Activated CD8-positive, alpha-beta memory T cell treated with anti-CD3 and anti-CD28 coated beads for 4 hours (primary cell): Measurements from ENCODE around the gene SLC6A19.

Experiments used
- DNase-seq, 2 donors: peaks; one replicate each; pipeline ENCODE4 v3.0.0-alpha.2; 2020; ENCODE audit warnings: low read depth in 2 of 2

Gene SLC6A19

GRCh38 chr5:1195439-1195838 is 6.0 kb upstream of the SLC6A19 start:
- DNase-seq: no peak

GRCh38 chr5:1195916-1196315 is 5.5 kb upstream of the SLC6A19 start:
- DNase-seq: no peak

GRCh38 chr5:1196562-1196961 is 4.8 kb upstream of the SLC6A19 start:
- no peak for DNase-seq

GRCh38 chr5:1197876-1198666 is 3.3 kb upstream of the SLC6A19 start:
- DNase-seq: no peak

GRCh38 chr5:1199340-1199648 is 2.1 kb upstream of the SLC6A19 start:
- no peak for DNase-seq

GRCh38 chr5:1199649-1200494 is 1.5 kb upstream of the SLC6A19 start:
- DNase-seq: no peak

GRCh38 chr5:1200495-1201326 is 684 bp upstream of the SLC6A19 start:
- DNase-seq: no peak

DNA sequence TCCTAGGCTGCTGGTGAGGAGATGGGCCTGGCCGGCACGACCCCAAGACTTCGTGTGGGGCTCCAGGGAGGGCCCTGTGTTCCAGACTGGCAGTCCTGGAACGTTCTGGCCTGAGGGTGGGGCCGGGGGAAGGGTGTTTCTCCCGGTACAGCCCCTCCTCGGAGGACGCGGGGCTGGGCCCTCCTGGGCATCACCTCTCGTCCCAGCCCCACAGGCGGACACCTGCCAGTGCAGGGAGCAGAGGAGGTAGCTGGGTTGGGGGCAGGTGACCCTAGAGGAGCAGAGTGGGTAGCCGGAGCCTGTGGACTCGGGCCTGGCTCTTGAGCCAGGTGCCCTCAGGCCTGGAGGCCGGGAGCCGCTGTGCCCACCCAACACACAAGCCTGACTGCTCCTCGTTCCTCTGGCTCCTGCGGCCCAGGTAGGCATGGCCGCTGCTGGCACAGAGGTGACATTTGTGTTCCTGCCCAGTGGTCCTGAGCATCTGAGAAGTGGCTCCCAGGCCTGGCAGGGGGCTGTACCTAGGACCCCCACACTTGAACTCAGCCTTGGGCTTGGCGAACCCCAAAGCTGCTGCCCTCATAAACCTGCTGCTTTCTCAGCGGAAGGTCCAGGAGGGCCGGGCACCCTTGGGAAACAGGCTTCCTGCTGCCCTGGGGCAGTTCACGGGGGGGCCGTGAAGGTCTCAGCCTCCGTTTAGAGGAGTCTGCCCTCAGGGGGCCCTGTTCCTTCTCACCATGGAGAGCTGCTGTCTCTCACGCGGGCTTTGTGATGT is 817 bp downstream of the SLC6A19 start:
- DNase-seq: no peak

DNA sequence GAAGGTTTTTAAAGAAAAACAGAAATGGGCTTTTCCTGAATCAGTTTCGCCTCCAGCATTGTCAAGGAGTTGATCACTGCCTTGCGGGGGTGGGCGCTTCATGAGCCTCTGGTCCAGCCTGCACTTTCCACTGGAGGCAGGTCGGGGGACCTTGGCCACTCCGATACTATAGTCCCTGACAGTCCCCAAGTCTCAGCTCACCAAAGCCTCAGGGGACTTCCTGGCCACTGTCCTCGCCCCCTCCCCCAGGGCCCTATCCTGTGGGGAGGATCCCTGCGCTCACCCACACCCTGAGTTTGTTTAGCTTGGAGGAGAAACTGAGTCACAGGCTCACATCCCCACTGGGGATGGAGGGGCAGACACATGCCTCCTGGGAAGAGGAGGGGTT is 1.4 kb downstream of the SLC6A19 start:
- no peak for DNase-seq

- no peak for DNase-seq
Measured at GRCh38 chr5:1203311-1203967, 2.0 kb downstream of the SLC6A19 start.

DNA sequence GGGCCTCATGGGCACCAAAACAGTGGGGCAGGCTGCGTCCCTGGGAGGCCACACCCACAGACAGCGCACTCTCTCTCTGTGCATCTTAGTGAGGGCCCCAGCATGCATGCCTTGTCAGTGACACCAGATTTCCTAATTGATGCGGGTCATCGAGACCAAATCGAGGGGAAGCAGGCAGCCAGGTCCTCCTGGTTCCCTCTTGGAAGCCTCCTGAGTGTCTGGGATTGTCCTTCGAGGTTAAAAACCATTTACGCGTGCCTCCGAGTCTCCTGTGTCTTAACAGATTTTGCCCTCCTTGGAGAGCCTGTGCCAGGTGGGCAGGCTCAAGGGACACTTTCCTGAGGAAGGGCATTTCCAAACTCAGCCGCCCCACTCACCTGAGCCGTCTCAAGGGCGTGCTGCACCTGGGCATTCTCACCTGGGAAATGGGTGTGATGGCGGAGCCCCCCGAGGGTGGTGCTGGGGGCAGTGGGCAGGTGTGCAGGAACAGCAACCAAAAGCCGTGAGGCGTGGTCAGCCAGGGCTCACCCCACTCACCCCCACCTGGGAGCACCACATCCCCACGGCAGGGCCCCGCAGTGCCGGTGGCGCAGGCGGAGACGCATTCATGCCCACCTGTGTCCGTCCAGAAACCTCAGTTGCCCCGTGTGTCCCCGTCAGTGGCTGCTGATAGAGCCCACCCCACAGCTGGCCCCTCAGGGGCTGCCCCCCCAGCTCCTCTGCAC is 2.7 kb downstream of the SLC6A19 start:
- DNase-seq: no peak

DNA sequence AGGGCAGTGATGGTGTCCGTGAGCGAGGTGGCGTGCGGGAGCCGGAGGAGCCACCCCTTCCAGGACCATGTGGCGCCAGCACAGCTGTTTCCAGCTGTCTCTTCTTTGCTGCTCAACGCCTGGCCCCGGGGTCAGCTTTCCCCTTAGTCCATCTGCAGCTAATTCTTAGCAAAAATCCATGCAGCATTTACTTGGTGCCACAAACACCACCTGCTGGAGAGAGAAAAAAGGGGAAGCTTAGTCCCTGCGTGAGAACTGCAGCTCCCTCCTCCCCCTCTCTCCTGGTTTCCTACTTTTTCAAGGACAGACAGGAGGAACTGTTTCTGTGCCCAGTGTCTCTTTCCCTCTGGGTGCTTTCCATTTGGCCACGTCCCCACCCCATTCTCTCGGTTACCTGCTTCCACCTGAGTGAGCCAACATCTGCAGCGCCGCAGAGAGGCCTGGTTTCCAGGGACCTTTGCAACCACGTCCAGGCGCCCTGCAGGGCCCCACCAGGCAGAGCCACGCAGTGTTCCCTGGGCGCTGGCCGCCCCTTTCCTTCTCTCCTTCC is 3.4 kb downstream of the SLC6A19 start:
- no peak for DNase-seq

GRCh38 chr5:1205255-1206180 is 4.1 kb downstream of the SLC6A19 start:
- no peak for DNase-seq

- no peak for DNase-seq
Measured at GRCh38 chr5:1206521-1207412, 5.4 kb downstream of the SLC6A19 start.

GRCh38 chr5:1207555-1207954 is 6.2 kb downstream of the SLC6A19 start:
- no peak for DNase-seq

DNA sequence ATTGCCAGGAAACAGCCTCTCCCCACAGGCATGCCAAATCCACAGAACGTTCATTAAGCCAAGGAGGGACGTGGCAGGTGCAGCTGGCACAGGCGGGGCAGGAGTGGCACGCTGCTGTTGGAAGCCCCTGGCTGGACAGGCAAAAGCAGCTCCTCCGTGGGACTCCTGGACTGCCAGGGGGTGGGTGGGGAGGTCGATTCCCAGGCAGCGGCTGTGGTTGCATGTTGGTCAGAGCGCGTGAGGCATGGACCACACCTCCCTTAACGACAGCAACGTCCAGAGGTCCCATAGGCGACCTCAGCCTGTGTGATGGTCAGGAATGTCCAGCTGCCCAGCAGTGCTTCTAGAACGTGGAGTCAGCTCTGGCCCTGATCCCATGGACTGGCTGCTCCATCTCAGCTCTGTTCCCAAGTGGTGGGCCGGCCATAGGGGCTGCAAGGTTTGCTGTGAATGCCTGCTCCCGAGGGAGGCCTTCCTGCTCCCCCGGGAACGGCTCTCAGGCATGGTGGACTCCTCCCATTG is 6.9 kb downstream of the SLC6A19 start:
- DNase-seq: no peak

DNA sequence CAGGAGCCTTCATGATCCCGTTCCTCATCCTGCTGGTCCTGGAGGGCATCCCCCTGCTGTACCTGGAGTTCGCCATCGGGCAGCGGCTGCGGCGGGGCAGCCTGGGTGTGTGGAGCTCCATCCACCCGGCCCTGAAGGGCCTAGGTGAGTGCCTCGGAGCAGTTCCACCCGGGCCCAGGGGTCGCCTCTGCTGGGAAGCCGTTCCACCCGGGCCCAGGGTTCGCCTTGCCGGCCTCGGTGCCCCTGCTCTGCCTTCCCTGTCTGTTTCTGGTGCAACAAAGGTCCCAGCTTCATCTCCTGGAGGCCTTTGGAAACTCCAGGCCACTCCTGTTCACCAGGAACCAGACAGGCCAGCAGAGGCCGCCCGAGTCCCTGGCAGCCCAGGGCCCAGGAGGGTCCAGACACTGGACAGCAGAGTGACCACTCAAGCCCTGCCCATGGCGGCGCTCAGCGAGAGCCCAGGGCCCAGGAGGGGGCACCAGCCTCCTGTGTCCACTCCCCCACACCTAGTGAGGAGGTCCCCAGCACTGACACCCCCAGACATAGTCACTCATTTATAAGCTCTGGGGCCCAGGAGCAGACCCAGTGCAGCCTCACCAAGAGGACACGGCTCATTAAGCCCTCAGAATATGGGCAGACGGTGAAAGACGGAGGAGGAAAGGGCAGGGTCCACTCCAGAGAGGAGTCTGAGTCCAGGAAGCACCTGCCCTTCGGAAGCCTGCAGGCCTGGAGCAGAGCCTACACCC is 7.5 kb downstream of the SLC6A19 start:
- DNase-seq: no peak
